ENCODE measurements around the gene FUS. TPM values are rescaled to one million over a fixed set of nuclear protein-coding genes. Genes with fewer than 3 reads are reported as not detected.

Gene FUS
- total and polyA plus RNA-seq, 8 donors: 69.4 to 379 (median 109) TPM

GRCh38 chr16:31200821-31201568 lies 21.1 kb downstream of the FUS start:
- TF ChIP-seq, protein P1, sequence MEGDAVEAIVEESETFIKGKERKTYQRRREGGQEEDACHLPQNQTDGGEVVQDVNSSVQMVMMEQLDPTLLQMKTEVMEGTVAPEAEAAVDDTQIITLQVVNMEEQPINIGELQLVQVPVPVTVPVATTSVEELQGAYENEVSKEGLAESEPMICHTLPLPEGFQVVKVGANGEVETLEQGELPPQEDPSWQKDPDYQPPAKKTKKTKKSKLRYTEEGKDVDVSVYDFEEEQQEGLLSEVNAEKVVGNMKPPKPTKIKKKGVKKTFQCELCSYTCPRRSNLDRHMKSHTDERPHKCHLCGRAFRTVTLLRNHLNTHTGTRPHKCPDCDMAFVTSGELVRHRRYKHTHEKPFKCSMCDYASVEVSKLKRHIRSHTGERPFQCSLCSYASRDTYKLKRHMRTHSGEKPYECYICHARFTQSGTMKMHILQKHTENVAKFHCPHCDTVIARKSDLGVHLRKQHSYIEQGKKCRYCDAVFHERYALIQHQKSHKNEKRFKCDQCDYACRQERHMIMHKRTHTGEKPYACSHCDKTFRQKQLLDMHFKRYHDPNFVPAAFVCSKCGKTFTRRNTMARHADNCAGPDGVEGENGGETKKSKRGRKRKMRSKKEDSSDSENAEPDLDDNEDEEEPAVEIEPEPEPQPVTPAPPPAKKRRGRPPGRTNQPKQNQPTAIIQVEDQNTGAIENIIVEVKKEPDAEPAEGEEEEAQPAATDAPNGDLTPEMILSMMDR (IDR thresholded peaks at IDR 0.05): no peak
- DNase-seq (no peak), ATAC-seq (peak; percentile 1 to 15 (median 6)), FAIRE-seq (no peak)
- Histone ChIP-seq H3K4me1 (peaks cover 0 to 4% (median 0%) of the 10 kb centered on the region in 3 donors), H3K4me3 (peak overlapping the region in 1 of 4 donors; percentile 63), H3K27ac (peak overlapping the region in 1 of 4 donors; percentile 69), H3K9me3 (no peaks in the 10 kb centered on the region), H3K27me3 (no peaks in the 10 kb centered on the region), H3K36me3 (peaks cover 0 to 3% (median 0%) of the 10 kb centered on the region in 3 donors)
- 59 to 60% methylated on average over 8 of the region's 8 CpGs for WGBS, 2 donors
- intact Hi-C loops (cut with DNase I): no loop called here

GRCh38 chr16:31201582-31202413 lies 21.9 kb downstream of the FUS start:
- peak; percentile 51 to 78 (median 72) for ATAC-seq
- peak overlapping the region in 3 of 4 donors; percentile 22 to 69 (median 24) for H3K27ac ChIP-seq
- TF ChIP-seq, protein P1 (IDR thresholded peaks at IDR 0.05): no peak
- peaks cover 0 to 4% (median 0%) of the 10 kb centered on the region in 3 donors for H3K4me1 ChIP-seq
- no peaks in the 10 kb centered on the region for H3K27me3 ChIP-seq
- FAIRE-seq: no peak
- H3K9me3 ChIP-seq: no peaks in the 10 kb centered on the region
- H3K36me3 ChIP-seq: no peaks in the 10 kb centered on the region
- intact Hi-C loops (cut with DNase I): no loop called here
- DNase-seq: peak in 5 of 6 donors; percentile 33 to 83 (median 58)
- peak overlapping the region; percentile 45 to 63 (median 56) for H3K4me3 ChIP-seq
- 21 to 23% methylated on average over 27 to 35 of the region's 35 CpGs for WGBS, 2 donors

GRCh38 chr16:31202414-31203375 lies 22.8 kb downstream of the FUS start, which contains the start of gene PYCARD:
Gene PYCARD, minus strand, starts transcription at chr16:31202760. Its CDS starts 70 bp downstream, at chr16:31202690.
- H3K9me3 ChIP-seq: no peaks in the 10 kb centered on the region
- no peaks in the 10 kb centered on the region for H3K27me3 ChIP-seq
- no peak for FAIRE-seq
- intact Hi-C loops (cut with DNase I): no loop called here
- H3K36me3 ChIP-seq: no peaks in the 10 kb centered on the region
- H3K4me3 ChIP-seq: peak within 1 kb of the TSS; percentile 45 to 63 (median 56)
- TF ChIP-seq, protein P1 (IDR thresholded peaks at IDR 0.05): no peak
- peak; percentile 47 to 78 (median 70) for ATAC-seq
- peaks cover 0 to 4% (median 0%) of the 10 kb centered on the region in 3 donors for H3K4me1 ChIP-seq
- peak within 1 kb of the TSS in 3 of 4 donors; percentile 22 to 69 (median 24) for H3K27ac ChIP-seq
- WGBS, 2 donors: 16 to 23% methylated on average over 54 to 69 of the region's 69 CpGs
- peak in 5 of 6 donors; percentile 39 to 83 (median 48) for DNase-seq

- TF ChIP-seq, protein P1 (IDR thresholded peaks at IDR 0.05): no peak
- ATAC-seq: no peak
- intact Hi-C loops (cut with DNase I): no loop called here
- WGBS, 2 donors: 87% methylated on average over 9 of the region's 9 CpGs
- H3K27ac ChIP-seq: no peak overlapping the region
- no peaks in the 10 kb centered on the region for H3K9me3 ChIP-seq
- no peaks in the 10 kb centered on the region for H3K36me3 ChIP-seq
- no peaks in the 10 kb centered on the region for H3K27me3 ChIP-seq
- DNase-seq: peak in 1 of 6 donors; percentile 29
- H3K4me1 ChIP-seq: peaks cover 0 to 4% (median 0%) of the 10 kb centered on the region in 3 donors
- H3K4me3 ChIP-seq: no peak overlapping the region
- no peak for FAIRE-seq
Measured at GRCh38 chr16:31204871-31205666, 25.1 kb downstream of the FUS start.
